SH-SY5Y (cell line): ENCODE measurements around the gene SYTL2.

Source experiments
- GATA2 ChIP-seq: IDR thresholded peaks from 2 replicates; pipeline ENCODE4 v1.6.1; 2011; ENCODE audit warnings: mild to moderate bottlenecking, low read depth, low read length
- GATA3 ChIP-seq: IDR thresholded peaks from 2 replicates; pipeline ENCODE4 v1.6.1; 2011; ENCODE audit warnings: low read depth, mild to moderate bottlenecking, low read length, moderate library complexity

DNA sequence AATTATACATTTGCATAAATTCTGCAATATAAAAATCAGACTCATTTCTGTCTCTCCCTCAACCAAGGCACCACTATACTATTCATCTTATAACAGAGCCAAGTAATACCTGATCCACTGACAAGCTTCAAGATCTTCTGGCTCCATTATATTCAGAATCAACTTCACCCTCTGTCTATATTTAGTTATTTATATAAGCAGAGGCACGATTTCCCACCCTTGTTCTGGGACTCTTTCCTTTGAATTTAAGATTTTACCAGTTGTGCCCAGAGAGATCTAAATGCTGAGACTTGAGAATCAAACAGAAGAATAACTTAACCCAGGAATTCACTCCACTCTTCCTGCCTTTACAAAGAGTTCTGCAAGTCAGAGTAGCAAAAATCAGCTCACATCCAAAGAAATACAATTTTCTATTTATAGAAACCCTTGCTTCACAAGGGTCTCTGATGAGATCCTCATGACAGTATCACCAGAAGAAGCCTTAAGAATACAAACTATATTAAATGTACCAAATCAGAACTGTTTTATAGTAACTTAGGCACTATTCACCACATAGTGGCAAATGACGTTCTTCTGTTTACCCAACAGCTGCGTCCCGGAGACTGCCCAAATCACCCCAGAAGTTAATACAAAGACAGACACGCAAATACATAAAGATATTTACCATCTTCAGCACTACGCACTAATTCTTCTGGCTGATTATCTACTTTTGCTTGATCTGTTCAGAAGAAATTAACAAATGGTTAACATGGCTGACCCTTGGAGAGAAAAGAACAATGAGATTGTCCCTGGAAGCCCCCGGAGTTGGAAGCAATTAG lies 92.6 kb downstream of the SYTL2 start:
- TF ChIP-seq GATA2 (no peak), GATA3 (no peak)
